ENCODE measurements around the gene BDKRB2.

BDKRB2 gene

DNA sequence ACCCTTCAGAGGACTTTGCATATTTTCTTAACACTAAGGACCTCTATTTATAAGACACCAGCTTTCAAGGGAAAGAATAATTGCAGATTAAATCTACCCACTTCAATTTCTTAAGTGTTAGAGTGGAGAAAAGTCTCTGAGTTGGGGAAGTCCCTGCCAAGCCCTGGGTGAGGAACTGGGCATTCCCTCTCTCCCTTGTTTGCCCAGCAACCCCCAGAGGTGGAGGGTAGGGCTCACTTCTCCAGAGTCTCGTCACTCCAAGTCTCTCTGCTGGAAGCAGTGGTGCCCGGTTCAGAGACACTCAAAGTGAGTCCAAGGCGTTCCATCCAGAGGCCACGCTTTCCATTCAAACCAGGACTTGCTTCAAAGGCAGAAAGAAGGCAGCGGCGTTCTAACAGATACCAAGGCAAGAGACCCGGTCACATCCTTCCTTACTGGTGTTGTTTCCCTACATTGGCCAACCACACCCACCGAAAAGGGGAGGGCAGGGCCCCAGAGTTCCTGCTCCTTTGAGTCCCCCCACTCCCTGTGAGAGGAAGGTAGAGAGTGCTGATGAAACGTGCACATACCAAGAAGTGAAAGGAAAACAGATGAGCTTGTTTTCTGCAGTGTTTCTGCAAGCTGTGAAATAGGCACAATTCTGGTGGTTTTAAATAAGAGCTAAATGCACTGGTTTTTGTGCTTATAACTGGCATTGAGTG is 6.1 kb upstream of the BDKRB2 start:
- DNase-seq (ENCODE audit: low read depth in 3 of 3), result no peak

DNA sequence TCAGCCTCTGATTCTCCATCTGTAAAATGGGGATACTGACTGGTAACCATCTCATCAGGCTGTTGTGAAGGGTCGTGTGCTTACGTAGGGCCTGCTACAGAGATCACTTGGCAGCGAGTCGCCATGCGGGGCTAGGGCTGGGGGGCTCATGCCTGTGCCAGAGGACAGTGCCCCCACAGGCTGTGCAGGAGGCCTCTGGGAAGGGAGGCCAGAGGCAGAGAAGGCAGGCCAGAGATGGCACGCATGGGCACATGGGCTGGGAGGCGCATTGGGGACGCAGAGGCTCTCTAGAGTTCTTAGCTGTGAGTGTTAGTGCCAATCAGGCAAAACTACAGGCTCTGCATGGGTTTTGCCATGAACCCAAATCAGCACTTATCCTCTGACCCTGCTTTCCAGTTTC is 3.5 kb upstream of the BDKRB2 start:
- no peak for DNase-seq (ENCODE audit: low read depth in 3 of 3)

DNA sequence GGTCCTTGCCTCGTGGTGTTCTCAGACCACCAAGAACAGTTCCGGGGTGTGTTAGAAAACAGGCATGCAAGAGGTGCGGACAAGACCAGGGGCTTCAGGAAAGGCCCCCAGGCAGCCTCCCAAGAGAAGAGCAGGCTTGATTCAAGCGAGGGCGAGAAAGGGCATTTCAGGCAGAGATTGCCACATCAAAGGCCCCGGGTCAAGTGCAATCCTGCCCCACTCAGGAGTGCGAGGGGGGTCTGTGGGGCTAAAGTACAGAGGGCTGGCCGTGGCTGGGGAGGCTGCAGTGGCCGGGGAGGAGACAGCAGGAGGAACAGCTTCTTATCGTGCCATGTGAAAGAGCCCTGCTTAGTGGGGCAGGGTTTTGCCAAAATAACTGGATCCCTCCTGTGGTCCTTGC is 2.7 kb upstream of the BDKRB2 start:
- DNase-seq (ENCODE audit: low read depth in 3 of 3), result no peak

DNA sequence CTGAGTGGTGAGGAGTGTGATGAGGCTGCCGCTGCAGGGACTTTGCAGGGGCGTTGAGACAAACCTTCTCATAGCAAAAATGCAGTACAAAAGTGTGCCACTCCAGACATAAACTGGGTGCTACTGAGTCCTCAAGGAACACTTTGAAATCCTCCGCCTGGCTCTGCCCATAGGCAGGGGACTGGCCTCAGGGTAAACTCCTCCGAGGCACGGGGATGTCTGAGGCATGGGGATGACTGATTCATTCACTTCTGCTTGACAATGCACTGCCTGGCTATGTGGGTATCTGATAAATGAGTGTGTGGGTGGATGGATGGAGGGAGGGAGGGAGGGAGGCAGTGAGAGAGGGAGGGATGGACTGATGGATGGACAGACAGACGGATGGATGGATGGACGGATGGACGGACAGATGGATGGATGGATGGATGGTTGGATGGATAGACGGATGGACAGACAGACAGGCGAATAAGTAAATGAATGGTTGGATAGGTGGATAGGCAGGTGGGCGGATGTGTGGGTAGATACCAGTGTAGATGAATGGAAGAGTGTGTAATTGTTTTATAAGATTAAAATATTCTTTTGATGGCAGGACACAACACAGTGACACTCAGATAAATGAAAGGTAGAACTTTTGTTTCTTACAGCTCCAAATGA is 2.1 kb upstream of the BDKRB2 start:
- no peak for DNase-seq (ENCODE audit: low read depth in 3 of 3)

DNA sequence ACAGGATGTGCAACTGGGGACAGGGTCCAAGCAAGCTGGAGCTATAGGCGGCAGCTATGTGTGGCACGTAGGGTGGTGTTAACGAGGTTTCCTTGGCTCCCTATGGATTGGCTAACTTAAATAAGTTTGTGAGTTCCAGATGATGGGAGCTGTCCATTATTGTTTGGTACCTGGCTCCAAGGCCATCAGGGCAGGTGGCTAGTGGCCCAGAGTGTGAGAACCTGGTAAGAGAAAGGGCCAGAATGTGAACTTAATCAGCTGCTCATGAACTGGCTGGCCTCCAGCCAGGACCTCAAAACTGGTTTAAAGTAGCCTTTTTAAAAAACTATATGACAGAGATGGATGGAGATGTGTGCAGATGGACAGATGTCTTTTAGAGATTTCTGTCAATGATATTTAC is 1.5 kb upstream of the BDKRB2 start:
- no peak for DNase-seq (ENCODE audit: low read depth in 3 of 3)

DNA sequence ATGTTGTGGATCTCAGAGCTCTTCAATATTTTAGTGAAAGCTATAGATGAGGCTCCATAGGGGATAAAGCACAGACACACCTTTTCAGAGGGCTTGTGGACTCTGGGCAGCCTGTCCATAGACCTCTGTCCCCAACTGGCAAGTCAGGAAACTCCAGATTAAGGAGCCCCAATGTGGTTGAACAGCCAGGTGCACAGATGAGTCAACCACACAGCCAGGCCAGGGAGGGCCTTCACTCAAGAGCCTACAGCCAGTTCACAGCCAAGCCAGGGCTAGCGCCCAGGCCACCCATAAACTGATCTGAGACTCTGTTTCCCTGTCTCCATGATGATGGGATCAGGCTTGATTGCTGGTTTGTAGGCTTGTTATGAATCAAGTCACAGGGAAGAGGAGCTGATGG is 1.0 kb upstream of the BDKRB2 start:
- DNase-seq (ENCODE audit: low read depth in 3 of 3), result no peak

DNA sequence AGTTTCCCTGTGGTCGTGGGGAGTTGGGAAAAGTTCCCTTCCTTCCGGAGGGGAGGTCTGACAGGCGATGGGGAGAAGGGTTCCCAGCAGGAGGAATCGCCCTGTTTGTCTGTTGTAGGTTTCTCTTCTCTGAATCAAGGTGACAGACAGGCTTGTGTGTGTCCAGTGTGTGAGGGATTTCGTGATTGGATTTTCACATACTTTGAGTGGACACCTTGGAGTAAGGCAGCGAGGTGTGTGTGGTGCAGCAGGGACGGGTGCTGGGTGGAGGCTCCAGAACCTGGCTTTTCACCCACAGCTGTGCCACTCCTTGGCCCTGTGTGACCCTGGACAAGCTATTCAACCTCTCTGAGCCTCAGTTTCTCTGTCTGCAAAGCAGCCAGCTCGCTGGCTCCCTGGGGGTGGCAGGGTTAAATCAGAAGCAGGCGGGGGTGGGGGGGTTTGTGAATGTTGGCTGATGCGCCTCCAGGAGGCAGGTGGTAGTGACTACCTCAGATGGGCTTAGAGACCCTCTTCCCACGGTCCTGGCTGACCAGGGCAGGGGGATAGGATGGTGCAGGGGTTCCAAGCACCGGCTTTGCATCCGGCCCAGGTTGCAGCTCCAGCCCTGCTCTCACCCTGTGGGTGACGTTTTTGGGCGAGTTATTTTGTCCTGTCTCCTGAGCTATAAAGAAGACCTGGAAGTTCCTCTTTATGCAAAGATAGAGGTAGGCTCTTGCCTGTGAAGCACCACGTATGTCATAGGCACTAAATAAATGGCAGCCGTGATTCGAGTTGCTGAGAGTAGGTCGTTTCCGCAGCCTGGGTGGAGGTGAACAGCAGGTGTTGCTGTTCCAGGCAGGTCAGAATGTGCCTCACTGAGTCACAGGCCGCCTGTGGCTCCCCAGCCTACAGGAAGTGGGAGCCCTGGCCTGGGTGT is 679 bp downstream of the BDKRB2 start:
- no peak for DNase-seq (ENCODE audit: low read depth in 3 of 3)

DNA sequence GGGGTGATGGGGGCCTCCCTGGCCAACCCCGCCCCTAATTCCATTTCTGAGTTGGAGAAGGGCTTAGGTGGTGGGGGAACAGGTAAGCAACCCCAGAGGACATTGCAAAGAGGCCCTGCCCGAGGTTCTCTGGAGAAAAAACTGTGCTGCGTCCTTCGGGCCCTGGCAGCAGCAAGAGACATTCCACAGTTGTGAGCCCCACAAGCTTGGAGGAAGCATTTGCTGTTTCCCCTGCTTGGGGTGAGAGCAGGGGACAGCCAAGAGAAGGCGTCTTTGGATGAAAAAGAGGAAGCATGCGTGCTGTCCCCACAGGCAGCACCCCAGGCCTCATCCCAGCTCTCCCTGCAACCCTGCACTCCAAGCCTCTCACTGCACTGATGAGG is 1.3 kb downstream of the BDKRB2 start:
- DNase-seq (ENCODE audit: low read depth in 3 of 3), result no peak

DNA sequence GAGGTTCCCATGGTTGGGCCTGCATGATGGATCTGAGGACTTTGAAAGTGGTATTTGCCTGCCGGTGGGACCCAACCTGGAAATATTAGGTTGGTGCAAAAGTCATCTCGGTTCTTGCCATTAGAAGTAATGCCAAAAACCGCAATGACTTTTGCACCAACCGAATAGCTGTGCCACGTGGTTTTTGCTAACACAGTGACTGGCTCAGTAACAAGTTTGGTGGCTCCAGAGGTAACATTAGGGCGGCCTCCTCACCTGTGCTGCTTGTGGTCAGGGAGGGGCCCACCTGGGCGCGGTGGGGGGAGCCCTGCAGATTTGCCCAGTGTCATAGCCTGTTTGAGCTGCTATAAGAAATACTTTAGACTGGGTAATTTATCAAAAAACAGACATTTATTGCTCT is 1.8 kb downstream of the BDKRB2 start:
- no peak for DNase-seq (ENCODE audit: low read depth in 3 of 3)

DNA sequence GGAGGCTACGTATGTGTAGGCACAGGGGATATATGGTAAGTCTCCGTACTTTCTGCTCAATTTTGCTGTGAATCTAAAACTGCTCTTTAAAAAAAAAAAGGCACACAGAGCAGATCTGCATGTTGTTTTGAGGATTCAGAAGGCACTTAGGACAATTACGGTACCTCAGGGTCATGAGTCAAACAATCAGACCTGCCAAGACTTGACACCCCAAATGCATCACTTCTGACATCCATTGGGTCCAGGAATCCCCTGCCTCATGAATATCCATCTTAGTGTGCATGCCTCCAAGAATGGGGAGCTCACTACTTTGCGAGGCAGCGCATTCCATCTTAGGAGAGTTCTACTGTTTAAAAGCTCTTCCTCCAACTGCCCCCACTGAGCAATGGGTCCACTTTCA is 3.0 kb downstream of the BDKRB2 start:
- no peak for DNase-seq (ENCODE audit: low read depth in 3 of 3)

DNA sequence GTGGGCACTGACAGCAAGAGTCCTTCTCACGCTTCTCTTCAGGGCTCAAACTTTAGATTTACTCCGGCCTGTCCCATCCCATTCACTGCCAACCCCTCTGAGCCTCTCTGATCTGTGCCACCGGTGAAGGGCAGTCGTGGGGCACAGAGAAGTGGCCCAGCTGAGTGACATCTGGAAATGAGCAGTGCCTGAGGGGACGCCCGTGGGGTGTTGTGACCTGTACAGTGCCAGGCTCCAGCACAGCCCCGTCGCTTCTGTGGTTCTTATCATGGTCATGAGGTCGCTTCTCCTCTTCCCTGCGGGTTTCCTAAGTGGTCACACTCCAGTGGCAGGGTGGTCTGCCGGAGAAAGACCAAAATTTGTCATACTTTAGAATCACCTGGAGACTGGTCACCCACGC is 4.1 kb downstream of the BDKRB2 start:
- no peak for DNase-seq (ENCODE audit: low read depth in 3 of 3)

DNA sequence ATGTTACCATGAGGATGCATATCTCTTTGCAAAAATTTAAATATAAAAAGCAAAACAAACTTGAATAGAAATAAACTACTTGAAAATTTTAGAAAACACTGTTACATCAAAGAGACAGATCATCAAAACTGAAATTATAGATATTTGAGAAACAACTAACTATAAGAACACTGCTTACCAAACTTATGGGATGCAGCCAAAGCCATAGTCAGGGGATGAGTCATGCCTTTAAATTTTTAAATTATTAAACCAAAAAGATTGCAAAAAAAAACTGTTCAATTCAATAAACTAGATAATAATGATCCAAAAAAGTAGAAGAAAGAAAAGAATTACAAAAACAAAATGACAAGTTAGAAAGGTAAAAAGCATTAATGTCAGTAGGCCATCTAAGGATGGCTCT is 7.5 kb downstream of the BDKRB2 start:
- no peak for DNase-seq (ENCODE audit: low read depth in 3 of 3)

DNA sequence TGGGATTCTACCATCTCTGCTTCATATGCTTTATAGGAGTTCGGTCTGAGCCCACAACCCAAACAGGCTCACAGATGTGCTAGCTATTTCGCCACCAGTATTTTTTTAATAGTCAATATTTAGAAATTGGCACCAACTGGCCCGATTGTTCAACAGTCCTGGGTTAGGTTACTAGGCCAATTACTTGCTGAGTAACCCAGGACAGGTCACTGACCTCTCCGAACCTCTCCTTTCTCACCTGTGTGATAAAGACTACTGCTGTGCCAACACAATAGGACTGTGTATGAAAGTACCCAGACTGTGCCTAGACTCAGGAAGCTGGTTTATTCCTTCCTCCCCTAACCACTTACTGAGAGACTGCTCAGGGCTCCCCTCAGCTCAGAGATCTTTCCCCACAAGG is 8.3 kb downstream of the BDKRB2 start:
- DNase-seq (ENCODE audit: low read depth in 3 of 3), result no peak

DNA sequence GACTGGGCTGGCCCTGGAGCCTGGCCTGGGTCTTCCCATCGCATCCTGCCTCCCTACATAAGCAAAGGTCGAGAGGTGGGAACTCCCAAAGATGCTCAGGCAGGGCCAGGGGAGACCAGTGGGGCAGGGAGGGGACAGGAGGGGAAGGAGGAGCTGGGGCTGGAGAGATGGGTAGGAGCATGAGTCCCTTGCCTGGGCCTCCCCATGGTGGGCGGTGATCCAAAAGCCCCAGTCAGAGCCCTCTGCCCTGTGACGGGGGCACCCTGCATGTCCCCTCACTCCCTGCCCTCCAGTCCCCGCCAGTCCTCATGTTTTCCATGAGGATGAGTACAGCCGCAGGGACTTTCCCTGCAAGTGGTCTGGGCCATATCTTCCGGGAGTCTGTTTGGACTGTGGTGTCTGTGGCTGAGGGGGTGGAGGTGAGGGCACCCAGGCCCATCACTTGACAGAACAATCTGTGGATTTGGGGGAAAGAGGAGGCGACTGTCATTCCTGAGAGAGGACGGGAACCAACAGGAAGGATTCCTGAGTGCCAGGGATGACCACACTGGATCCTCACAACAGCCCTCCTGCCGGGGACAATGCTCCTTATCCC is 9.3 kb downstream of the BDKRB2 start:
- no peak for DNase-seq (ENCODE audit: low read depth in 3 of 3)

DNA sequence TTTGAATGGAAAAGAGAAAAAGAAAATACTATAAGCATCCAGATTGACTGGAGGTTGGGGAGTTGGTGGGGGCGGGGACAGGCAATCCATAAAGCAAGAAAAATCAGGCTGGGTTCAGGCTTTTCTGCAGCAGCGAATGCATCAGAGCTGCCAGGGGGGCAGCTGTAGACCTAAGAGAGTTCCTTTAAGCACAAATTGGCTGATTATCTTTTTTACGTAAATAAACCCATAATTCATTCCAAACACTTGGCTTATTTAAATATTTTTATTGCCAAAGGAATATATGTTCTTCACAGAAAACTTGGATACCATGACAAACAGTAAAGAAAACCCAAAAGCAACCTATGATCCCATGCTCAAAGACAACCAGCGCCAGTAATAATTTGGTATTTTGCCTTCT is 10.2 kb downstream of the BDKRB2 start:
- DNase-seq (ENCODE audit: low read depth in 3 of 3), result no peak

DNA sequence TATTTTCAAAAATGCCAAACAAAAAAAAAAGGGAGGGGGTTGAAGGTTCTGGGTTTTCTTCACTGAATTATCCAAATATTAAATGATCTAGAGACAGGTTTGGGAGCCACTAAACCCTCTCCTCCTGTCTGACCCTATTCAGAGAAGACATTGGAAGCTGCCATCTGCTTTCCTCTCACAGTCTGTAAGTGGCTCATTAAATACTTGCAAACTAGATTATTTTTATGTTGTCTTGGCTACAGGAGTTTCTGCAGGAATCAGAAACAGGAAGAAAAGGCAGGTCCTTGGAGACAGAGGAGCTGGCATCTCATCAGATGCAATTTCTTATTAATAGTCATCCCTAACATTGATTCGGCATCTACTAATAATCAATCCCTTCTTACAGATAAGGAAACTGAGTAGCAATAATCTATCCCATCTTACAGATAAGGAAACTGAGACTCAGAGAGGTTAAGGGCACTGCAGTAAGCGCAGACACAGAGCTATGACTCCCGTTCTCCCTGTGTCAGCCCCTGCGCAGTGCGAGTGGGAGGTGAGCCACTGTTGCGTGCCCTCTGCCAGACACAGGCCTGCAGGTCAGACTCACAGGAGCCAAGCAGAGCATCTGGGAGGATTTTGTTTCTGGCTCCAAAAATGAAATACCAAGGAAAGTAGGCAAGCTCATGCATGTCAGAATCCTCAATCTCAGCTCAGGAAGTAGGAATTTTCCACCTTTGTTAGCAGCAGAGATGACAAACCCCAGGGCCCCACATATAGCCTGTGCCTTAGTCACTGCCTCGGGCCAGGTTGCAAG is 11.0 kb downstream of the BDKRB2 start:
- no peak for DNase-seq (ENCODE audit: low read depth in 3 of 3)

DNA sequence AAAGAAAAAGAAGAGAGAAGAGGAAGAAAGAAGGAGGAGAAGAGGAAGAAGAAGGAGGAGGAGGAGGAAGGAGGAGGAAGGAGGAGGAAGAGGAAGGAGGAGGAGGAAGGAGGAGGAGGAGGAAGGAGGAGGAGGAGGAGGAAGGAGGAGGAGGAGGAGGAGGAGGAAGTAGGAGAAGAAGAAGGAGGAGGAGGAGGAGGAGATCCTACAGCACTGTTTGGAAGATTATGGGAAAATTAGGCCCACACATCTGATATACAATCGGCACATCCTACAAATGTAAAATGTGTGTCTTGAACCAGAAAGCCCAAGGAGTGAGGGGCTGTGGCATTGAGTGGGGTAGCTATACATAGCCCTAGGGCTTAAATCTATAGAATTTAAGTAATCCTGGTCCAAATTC is 12.0 kb downstream of the BDKRB2 start:
- DNase-seq (ENCODE audit: low read depth in 3 of 3), result no peak

DNA sequence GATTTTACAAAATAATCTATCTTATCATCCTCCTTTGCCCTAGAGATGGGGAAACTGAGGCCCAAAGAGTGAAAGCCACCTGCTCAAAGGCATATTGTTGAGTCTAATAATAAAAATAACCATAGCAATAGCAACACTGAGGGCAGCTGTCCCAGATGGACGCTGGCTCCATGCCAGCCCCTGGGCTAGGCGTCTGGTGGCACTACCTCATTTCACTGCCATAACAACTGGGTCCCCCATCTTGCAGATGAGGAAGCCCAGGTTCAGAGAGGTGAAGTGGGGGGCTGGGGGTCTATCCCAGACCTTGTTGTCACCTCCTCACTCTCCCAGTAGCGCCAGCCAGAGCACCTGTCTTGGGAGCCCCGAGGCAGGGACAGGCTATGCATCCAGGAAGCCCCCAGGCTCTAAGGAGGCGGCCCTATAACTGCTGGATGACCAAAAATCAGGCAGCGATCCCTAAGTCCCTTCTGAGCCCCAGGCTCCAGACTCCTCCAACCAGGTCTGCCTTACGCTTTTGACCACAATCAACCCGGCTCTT is 12.8 kb downstream of the BDKRB2 start:
- no peak for DNase-seq (ENCODE audit: low read depth in 3 of 3)

DNA sequence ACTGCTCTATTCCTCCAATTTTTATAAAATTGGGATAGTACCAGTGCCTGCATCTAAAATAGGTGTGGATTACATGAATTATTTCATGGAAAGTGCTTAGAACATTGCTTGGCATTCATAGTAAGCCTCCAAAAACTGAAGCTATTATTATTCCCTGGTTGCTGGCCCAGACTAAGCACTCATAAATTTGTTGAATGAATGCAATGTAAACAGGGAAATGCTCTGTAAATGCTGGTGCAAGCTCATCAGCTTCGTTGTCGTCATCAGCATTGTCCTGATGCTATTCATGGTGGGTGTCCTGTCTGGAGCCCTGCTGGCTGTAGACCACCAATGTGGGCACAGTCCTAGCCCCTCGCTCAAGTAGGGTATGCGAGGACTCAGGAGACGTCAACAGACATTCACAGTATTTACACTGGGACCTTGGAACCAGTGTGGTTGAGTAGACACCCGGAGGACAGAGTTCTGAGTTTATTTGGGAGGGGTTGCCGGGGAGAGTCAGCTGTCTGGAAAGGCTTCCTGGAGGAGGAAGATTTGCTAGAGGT is 16.5 kb downstream of the BDKRB2 start:
- no peak for DNase-seq (ENCODE audit: low read depth in 3 of 3)

DNA sequence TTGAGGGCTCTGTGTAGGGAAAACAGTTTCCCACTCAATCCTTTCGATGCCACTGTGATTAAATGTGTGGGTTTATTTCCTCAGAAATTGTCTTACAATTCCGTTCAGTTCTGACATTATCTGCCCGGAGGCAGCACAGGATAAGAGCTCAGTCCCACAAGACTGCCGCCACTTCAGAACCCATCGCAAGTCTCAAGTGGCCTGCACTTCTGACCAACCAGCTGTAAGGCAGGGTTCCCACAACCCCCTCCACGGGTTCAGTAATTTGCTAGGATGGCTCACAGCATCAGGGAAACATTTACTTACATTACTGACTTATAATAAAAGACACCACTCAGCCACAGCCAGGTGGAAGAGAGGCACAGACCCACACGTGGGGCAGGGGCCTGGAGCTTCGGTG is 17.2 kb downstream of the BDKRB2 start:
- no peak for DNase-seq (ENCODE audit: low read depth in 3 of 3)

DNA sequence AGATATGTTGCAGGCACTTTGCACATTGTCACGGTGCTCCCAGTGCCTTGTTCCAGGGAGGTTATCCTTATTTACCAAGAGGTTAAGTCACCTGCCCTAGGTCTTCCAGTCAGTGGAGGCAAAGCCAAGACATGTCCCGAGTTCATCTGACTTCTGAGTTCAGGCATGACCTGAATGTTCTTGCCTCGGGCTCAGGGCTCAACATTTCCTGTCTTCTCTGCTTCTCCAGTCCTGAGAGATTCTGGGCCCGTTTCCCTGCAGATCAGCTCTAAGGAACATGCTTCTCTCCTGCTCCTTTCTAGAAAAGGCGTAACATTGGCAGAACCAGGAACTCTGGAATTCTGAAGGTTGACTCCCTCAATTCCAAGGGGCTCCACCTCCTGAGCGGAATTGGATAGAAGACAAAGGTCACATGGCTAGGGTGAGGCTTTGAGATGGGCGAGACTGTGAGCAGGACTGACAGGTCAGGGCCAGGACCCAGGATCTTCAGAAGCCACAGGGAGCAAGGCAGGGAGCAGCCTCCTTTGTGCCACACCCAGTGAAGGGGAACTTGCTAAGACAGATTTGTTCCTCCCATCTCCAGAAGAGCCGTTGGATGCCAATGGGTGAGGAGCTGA is 19.9 kb downstream of the BDKRB2 start:
- no peak for DNase-seq (ENCODE audit: low read depth in 3 of 3)
